HepG2 (cell line): ENCODE results near the gene GSPT1. TPM values are rescaled to one million over a fixed set of nuclear protein-coding genes. Genes with fewer than 3 reads are reported as not detected.

Source experiments
- ARNTL ChIP-seq: sonication (generic); formaldehyde crosslinking; IDR thresholded peaks from 2 replicates; pipeline ENCODE4 v1.4.0; 2020; ENCODE audit warnings: mild to moderate bottlenecking, missing genetic modification reagents
- CEBPB ChIP-seq: IDR thresholded peaks from 2 replicates; pipeline ENCODE4 v1.6.1; 2011; ENCODE audit warnings: low read depth, low read length, improper control_type of control experiment, borderline replicate concordance
- MEIS1 ChIP-seq: sonication (generic); formaldehyde crosslinking; IDR thresholded peaks from 2 replicates; pipeline ENCODE4 v1.9.0; 2021; ENCODE audit warnings: mild to moderate bottlenecking, missing genetic modification reagents, moderate library complexity, borderline replicate concordance
- MLLT10 ChIP-seq: sonication (generic); formaldehyde crosslinking; IDR thresholded peaks from 2 replicates; pipeline ENCODE4 v1.4.0; 2020; ENCODE audit warnings: missing genetic modification reagents
- POGZ ChIP-seq: sonication (generic); formaldehyde crosslinking; IDR thresholded peaks from 2 replicates; pipeline ENCODE4 v1.4.0; 2020; ENCODE audit warnings: mild to moderate bottlenecking, missing genetic modification reagents
- REXO4 ChIP-seq: sonication (generic); formaldehyde crosslinking; IDR thresholded peaks from 2 replicates; pipeline ENCODE4 v1.8.0; 2022; ENCODE audit warnings: missing genetic modification reagents, mild to moderate bottlenecking, borderline replicate concordance
- SIN3B ChIP-seq: fragments of 150-350 bp; IDR thresholded peaks from 2 replicates; pipeline ENCODE4 v1.6.1; 2014; ENCODE audit warnings: low read length
- SOX6 ChIP-seq, 2 experiments: fragments of 450-650 bp in 1 of 2; sonication (generic) in 1 of 2; formaldehyde crosslinking in 1 of 2; IDR thresholded peaks; 2 replicates each; pipeline versions ENCODE4 v1.4.0 to v1.6.1; 2017 to 2020; ENCODE audit warnings: antibody characterized with exemption in 1 of 2, mild to moderate bottlenecking in 1 of 2, missing genetic modification reagents in 1 of 2
- TGIF2 ChIP-seq: IDR thresholded peaks from 2 replicates; pipeline ENCODE4 v1.6.1; 2016; ENCODE audit warnings: control low read depth, missing compliant biosample characterization
- polyA plus RNA-seq, 8 experiments: library from polyadenylated mRNA; depleted of rRNA in 3 of 8; stranded (reverse) in 7 of 8; unstranded in 1 of 8; fragments of >200 nt; fragmentation: Illumina TruSeq in 4 of 8; extraction: Trizol in 4 of 8; gene quantifications; 2 replicates each; pipeline versions ENCODE4 v1.2.1 to v1.2.3, GENCODE V29; 2011 to 2016; ENCODE audit warnings: low read depth in 4 of 8, missing spikeins in 1 of 8, mixed read lengths in 1 of 8; ENCODE audit not compliant: insufficient read depth in 1 of 8
- total RNA-seq, 5 experiments: library from RNA; depleted of rRNA; stranded (reverse); fragments of >200 nt; fragmentation: Illumina TruSeq; extraction: Trizol; gene quantifications; 2 replicates each; pipeline ENCODE4 v1.2.3, GENCODE V29; 2016; ENCODE audit warnings: low read depth in 1 of 5
- TF ChIP-seq, protein P1 (sequence below): IDR thresholded peaks from 2 replicates; pipeline ENCODE4 v1.6.1; 2016; ENCODE audit warnings: control low read depth
- TF ChIP-seq, protein P2 (sequence below): sonication (generic); formaldehyde crosslinking; IDR thresholded peaks from 2 replicates; pipeline ENCODE4 v1.8.0; 2022; ENCODE audit warnings: missing genetic modification reagents, mild to moderate bottlenecking, moderate library complexity, borderline replicate concordance
- TF ChIP-seq, protein P3 (sequence below): sonication (generic); formaldehyde crosslinking; IDR thresholded peaks from 2 replicates; pipeline ENCODE4 v1.5.0; 2020; ENCODE audit warnings: mild to moderate bottlenecking, missing genetic modification reagents
- TF ChIP-seq, protein P4 (sequence below): sonication (generic); formaldehyde crosslinking; IDR thresholded peaks from 2 replicates; pipeline ENCODE4 v1.4.0; 2020; ENCODE audit warnings: mild to moderate bottlenecking, missing genetic modification reagents
- TF ChIP-seq, protein P5 (sequence below), 2 experiments: fragments of 450-650 bp in 1 of 2; sonication (generic) in 1 of 2; formaldehyde crosslinking; IDR thresholded peaks; 2 replicates each; pipeline versions ENCODE4 v1.5.0 to v1.8.0; 2020 to 2022; ENCODE audit warnings: mild to moderate bottlenecking in 1 of 2, missing genetic modification reagents in 1 of 2

The GSPT1 gene
- total and polyA plus RNA-seq, 2 of the 13 experiments (the other 11 are each of a cell fraction or from before 2014, with no cell fraction given), result 120 to 316 TPM

DNA sequence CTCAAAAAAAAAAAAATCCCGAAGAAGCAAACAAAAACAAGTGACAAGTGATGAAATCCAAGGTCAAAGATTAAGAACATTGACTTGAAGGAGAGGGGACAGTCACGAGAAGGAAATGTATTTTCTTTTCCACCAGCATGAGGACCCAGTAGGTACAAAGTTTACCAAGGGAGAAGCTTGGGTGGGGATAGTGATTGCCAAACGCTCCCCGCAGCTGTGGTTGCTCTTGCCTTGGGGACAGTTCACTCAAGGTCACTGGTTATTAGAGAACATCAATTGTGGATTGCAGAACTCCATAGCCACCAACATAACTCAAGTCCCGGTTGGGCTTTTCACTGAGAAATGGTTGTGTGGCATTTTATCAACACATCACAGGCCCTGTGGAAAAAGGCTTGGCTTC lies 91.4 kb downstream of the GSPT1 start (continued):
- TF ChIP-seq, protein P1, sequence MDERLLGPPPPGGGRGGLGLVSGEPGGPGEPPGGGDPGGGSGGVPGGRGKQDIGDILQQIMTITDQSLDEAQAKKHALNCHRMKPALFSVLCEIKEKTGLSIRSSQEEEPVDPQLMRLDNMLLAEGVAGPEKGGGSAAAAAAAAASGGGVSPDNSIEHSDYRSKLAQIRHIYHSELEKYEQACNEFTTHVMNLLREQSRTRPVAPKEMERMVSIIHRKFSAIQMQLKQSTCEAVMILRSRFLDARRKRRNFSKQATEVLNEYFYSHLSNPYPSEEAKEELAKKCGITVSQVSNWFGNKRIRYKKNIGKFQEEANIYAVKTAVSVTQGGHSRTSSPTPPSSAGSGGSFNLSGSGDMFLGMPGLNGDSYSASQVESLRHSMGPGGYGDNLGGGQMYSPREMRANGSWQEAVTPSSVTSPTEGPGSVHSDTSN (CRISPR knock-in tag), result no peak
- TF ChIP-seq CEBPB, result peak; percentile 97
- peak; percentile 33; the same call in 1 of the 2 replicates for TF ChIP-seq POGZ
- TF ChIP-seq, protein P2, sequence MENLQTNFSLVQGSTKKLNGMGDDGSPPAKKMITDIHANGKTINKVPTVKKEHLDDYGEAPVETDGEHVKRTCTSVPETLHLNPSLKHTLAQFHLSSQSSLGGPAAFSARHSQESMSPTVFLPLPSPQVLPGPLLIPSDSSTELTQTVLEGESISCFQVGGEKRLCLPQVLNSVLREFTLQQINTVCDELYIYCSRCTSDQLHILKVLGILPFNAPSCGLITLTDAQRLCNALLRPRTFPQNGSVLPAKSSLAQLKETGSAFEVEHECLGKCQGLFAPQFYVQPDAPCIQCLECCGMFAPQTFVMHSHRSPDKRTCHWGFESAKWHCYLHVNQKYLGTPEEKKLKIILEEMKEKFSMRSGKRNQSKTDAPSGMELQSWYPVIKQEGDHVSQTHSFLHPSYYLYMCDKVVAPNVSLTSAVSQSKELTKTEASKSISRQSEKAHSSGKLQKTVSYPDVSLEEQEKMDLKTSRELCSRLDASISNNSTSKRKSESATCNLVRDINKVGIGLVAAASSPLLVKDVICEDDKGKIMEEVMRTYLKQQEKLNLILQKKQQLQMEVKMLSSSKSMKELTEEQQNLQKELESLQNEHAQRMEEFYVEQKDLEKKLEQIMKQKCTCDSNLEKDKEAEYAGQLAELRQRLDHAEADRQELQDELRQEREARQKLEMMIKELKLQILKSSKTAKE (CRISPR knock-in tag), result no peak
- no peak for TF ChIP-seq MLLT10 (CRISPR knock-in tag)
- no peak for TF ChIP-seq SOX6 (IDR thresholded peaks at IDR 0.05)
- TF ChIP-seq SOX6 (CRISPR knock-in tag; IDR thresholded peaks at IDR 0.05), result peak; percentile 68; the same call in 1 of the 2 replicates
- no peak for TF ChIP-seq REXO4 (CRISPR knock-in tag)
- TF ChIP-seq, protein P3, sequence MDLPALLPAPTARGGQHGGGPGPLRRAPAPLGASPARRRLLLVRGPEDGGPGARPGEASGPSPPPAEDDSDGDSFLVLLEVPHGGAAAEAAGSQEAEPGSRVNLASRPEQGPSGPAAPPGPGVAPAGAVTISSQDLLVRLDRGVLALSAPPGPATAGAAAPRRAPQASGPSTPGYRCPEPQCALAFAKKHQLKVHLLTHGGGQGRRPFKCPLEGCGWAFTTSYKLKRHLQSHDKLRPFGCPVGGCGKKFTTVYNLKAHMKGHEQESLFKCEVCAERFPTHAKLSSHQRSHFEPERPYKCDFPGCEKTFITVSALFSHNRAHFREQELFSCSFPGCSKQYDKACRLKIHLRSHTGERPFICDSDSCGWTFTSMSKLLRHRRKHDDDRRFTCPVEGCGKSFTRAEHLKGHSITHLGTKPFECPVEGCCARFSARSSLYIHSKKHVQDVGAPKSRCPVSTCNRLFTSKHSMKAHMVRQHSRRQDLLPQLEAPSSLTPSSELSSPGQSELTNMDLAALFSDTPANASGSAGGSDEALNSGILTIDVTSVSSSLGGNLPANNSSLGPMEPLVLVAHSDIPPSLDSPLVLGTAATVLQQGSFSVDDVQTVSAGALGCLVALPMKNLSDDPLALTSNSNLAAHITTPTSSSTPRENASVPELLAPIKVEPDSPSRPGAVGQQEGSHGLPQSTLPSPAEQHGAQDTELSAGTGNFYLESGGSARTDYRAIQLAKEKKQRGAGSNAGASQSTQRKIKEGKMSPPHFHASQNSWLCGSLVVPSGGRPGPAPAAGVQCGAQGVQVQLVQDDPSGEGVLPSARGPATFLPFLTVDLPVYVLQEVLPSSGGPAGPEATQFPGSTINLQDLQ (CRISPR knock-in tag), result no peak
- TF ChIP-seq MEIS1 (CRISPR knock-in tag), result no peak
- TF ChIP-seq ARNTL (CRISPR knock-in tag), result no peak
- no peak for TF ChIP-seq TGIF2 (CRISPR knock-in tag)
- TF ChIP-seq SIN3B, result no peak
- TF ChIP-seq, protein P4, sequence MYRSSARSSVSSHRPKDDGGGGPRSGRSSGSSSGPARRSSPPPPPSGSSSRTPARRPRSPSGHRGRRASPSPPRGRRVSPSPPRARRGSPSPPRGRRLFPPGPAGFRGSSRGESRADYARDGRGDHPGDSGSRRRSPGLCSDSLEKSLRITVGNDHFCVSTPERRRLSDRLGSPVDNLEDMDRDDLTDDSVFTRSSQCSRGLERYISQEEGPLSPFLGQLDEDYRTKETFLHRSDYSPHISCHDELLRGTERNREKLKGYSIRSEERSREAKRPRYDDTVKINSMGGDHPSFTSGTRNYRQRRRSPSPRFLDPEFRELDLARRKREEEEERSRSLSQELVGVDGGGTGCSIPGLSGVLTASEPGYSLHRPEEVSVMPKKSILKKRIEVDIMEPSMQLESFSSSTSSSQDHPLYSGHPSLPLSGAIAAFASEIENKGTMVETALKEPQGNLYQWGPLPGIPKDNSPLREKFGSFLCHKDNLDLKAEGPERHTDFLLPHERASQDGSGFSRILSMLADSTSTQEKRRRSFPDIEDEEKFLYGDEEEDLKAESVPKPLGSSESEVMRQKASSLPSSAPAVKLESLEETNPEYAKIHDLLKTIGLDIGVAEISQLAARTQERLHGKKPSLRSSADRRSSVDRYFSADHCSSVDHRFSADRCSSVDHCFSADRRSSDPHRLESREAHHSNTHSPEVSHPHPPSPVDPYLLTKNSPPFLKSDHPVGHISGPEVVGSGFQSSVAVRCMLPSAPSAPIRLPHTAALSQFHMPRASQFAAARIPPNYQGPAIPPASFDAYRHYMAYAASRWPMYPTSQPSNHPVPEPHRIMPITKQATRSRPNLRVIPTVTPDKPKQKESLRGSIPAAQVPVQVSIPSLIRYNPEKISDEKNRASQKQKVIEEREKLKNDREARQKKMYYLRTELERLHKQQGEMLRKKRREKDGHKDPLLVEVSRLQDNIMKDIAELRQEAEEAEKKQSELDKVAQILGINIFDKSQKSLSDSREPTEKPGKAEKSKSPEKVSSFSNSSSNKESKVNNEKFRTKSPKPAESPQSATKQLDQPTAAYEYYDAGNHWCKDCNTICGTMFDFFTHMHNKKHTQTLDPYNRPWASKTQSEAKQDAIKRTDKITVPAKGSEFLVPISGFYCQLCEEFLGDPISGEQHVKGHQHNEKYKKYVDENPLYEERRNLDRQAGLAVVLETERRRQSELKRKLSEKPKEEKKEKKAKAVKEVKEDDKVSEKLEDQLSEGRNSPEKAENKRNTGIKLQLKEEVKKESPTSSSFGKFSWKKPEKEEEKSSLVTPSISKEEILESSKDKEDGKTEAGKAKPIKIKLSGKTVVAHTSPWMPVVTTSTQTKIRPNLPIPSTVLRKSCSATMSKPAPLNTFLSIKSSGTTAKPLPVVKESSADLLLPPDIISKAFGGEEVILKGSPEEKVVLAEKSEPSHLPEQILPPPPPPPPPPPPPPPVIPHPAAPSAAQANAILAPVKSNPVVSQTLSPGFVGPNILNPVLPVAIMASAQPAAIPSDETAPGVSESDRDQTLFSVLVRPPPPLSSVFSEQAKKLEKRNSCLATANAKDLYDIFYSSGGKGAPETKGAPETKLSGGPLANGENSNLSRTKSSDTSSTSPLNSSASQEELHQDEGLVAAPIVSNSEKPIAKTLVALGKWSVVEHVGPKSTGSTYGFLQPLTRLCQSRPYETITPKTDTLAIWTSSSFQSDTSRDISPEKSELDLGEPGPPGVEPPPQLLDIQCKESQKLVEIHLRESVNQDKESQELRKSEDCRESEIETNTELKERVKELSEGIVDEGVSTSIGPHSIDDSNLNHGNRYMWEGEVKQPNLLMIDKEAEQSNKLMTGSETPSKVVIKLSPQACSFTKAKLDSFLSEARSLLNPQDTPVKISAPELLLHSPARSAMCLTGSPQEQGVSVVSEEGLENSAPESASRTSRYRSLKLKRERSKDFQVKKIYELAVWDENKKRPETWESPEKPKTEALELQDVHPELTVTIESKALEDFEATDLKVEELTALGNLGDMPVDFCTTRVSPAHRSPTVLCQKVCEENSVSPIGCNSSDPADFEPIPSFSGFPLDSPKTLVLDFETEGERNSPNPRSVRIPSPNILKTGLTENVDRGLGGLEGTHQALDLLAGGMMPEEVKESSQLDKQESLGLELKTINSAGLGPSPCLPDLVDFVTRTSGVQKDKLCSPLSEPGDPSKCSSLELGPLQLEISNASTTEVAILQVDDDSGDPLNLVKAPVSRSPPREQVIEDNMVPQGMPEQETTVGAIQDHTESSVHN (CRISPR knock-in tag), result no peak
- TF ChIP-seq, protein P5, sequence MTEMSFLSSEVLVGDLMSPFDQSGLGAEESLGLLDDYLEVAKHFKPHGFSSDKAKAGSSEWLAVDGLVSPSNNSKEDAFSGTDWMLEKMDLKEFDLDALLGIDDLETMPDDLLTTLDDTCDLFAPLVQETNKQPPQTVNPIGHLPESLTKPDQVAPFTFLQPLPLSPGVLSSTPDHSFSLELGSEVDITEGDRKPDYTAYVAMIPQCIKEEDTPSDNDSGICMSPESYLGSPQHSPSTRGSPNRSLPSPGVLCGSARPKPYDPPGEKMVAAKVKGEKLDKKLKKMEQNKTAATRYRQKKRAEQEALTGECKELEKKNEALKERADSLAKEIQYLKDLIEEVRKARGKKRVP (CRISPR knock-in tag; IDR thresholded peaks at IDR 0.05), result peak in 1 of 2 experiments; percentile 28; a peak in 1 of 4 replicates
